Right lobe of liver (tissue), 6 donors: Measurements from ENCODE around the gene AP4M1. TPM values are rescaled to one million over a fixed set of nuclear protein-coding genes. Genes with fewer than 3 reads are reported as not detected.

Source experiments
- ATAC-seq, 4 donors: fragments of 200-7000 bp; cut with Tn5 transposase; one replicate each; pipeline ENCODE4 v1.9.1; 2020; ENCODE audit warnings: mild to moderate bottlenecking in 4 of 4, moderate library complexity in 4 of 4
- DNase-seq, 3 donors: peaks; one replicate each; pipeline ENCODE4 v3.0.0-alpha.2; 2020
- H3K27ac ChIP-seq, 3 donors: fragments of 200-600 bp; one replicate each; pipeline ENCODE4 v1.8.0; 2022
- H3K27me3 ChIP-seq, 2 donors: fragments of 200-600 bp; one replicate each; pipeline ENCODE4 v1.8.0; 2022
- H3K36me3 ChIP-seq, 4 donors: fragments of 200-600 bp; sonication (generic) in 1 of 4; one replicate each; pipeline versions ENCODE4 v1.5.1 to v1.8.0; 2017 to 2022; ENCODE audit warnings: control low read depth in 1 of 4
- H3K4me1 ChIP-seq, 4 donors: fragments of 200-600 bp; sonication (generic) in 1 of 4; one replicate each; pipeline versions ENCODE4 v1.5.1 to v1.8.0; 2017 to 2022; ENCODE audit warnings: control low read depth in 1 of 4
- H3K4me3 ChIP-seq, 3 donors: fragments of 200-600 bp; one replicate each; pipeline ENCODE4 v1.8.0; 2022
- H3K9me3 ChIP-seq, 4 donors: fragments of 200-600 bp; sonication (generic) in 1 of 4; one replicate each; pipeline versions ENCODE4 v1.5.1 to v1.8.0; 2017 to 2022; ENCODE audit warnings: control low read depth in 1 of 4
- POLR2A ChIP-seq: fragments of 450-650 bp; IDR thresholded peaks from one replicate; pipeline ENCODE4 v1.6.1; 2017; ENCODE audit warnings: antibody characterized with exemption, mild to moderate bottlenecking
- WGBS: methylation state at CpG from one replicate; pipeline ENCODE4 v1.1.6; 2018; ENCODE audit warnings: low coverage, low lambda C conversion rate; ENCODE audit not compliant: insufficient coverage; ENCODE audit errors: missing lambda C conversion rate; 5-methylcytosine and 5-hydroxymethylcytosine counted together
- intact Hi-C, 2 donors: fragments of 100-400 bp; cut with DNase I; formaldehyde crosslinking; loops; one replicate each; pipeline versions ENCODE4 v1.11.2 to v1.14.1; 2022
- total RNA-seq, 6 experiments: library from RNA; depleted of rRNA in 2 of 6; stranded (reverse); fragments of >200 nt in 2 of 6; fragmentation: NEBNext Ultra II Directional in 3 of 6; extraction: Animal tissue kit (Norgen Biotek cat#: 25700) in 3 of 6; gene quantifications; one replicate each; pipeline versions ENCODE4 v1.1.0 to v1.2.4, GENCODE V29; 2016 to 2023
- TF ChIP-seq, protein P1 (sequence below), 4 donors: fragments of 200-600 bp in 3 of 4; fragments of 450-650 bp in 1 of 4; IDR thresholded peaks; one replicate each; pipeline versions ENCODE4 v1.5.1 to v1.8.0; 2016 to 2022; ENCODE audit warnings: antibody characterized with exemption in 4 of 4, mild to moderate bottlenecking in 2 of 4
- donor health status: DM: no; HTN: yes; CAD: no.
- donor health status: DM: no; HTN: no; CAD: no.
- donor health status: DM: no; HTN: no; CAD: no.
- donor health status: DM: no; HTN: yes; CAD: no.
- donor health status: DM: no; HTN: yes; CAD: no.

AP4M1 gene
- total RNA-seq, 6 experiments from 2014 or later, result 2.7 to 7.3 (median 4.3) TPM

DNA sequence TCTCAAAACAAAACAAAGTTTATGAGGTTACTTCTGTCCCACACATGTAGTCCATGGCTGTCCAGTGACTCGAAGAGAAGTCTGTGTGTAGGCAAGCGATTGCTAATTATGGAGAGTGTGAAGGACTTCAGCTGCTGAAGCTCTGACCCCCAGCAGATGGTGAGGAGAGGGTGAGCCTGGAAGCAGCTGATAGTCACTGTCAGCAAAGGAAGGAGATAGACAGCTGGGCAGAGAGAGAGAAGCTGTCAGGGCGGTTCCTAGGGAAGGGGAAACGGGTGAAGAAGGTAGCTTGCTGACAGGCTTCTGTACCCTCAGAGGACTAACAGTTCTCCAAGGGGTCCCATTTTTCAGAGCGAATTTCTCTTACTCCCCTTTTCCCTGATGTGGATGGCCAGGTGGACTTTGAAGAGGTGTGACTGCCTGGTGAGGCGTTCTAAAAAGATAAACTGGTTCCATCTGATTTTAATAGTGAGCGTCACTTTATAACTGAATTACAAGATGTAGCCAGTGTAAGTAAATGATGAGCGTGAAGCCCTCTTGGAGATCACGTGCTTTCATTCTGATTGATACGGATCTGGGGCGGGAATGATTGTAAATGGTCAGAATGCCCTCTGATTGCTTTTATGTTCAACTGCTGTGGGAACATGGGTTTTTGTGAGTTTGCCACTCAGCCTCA is 39.8 kb upstream of the AP4M1 start:
- ATAC-seq, result no peak
- WGBS, result 87% methylated on average over 9 of the region's 11 CpGs
- H3K4me3 ChIP-seq, result no peak overlapping the region
- no peak overlapping the region for H3K27ac ChIP-seq
- peaks cover 0 to 21% (median 8%) of the 10 kb centered on the region in 4 donors for H3K4me1 ChIP-seq
- H3K9me3 ChIP-seq, result no peaks in the 10 kb centered on the region
- TF ChIP-seq POLR2A, result no peak
- TF ChIP-seq, protein P1, sequence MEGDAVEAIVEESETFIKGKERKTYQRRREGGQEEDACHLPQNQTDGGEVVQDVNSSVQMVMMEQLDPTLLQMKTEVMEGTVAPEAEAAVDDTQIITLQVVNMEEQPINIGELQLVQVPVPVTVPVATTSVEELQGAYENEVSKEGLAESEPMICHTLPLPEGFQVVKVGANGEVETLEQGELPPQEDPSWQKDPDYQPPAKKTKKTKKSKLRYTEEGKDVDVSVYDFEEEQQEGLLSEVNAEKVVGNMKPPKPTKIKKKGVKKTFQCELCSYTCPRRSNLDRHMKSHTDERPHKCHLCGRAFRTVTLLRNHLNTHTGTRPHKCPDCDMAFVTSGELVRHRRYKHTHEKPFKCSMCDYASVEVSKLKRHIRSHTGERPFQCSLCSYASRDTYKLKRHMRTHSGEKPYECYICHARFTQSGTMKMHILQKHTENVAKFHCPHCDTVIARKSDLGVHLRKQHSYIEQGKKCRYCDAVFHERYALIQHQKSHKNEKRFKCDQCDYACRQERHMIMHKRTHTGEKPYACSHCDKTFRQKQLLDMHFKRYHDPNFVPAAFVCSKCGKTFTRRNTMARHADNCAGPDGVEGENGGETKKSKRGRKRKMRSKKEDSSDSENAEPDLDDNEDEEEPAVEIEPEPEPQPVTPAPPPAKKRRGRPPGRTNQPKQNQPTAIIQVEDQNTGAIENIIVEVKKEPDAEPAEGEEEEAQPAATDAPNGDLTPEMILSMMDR (IDR thresholded peaks at IDR 0.05), result no peak
- H3K36me3 ChIP-seq, result peaks cover 0 to 48% (median 19%) of the 10 kb centered on the region in 4 donors
- H3K27me3 ChIP-seq, result no peaks in the 10 kb centered on the region
- intact Hi-C loops, result no loop called here
- DNase-seq, result no peak

DNA sequence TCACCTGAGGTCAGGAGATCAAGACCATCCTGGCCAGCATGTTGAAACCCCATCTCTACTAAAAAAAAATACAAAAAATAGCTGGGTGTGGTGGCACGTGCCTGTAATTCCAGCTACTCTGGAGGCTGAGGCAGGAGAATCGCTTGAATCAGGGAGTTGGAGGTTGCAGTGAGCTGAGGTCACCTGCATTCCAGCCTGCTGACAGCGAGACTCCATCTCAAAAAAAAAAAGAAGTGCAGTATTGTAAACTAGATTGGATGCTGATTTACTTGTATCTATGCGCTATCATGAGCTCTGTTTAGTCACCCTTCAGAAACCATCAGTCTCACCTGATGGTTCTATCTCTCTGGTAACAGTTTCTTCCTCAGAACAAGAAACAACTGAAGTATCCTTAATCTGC is 38.1 kb upstream of the AP4M1 start:
- H3K9me3 ChIP-seq, result no peaks in the 10 kb centered on the region
- no peak overlapping the region for H3K27ac ChIP-seq
- no peaks in the 10 kb centered on the region for H3K27me3 ChIP-seq
- DNase-seq, result no peak
- ATAC-seq, result no peak
- 97% methylated on average over 4 of the region's 4 CpGs for WGBS
- TF ChIP-seq POLR2A, result no peak
- TF ChIP-seq, protein P1 (IDR thresholded peaks at IDR 0.05), result no peak
- peaks cover 0 to 31% (median 14%) of the 10 kb centered on the region in 4 donors for H3K36me3 ChIP-seq
- intact Hi-C loops, result no loop called here
- no peak overlapping the region for H3K4me3 ChIP-seq
- H3K4me1 ChIP-seq, result peaks cover 0 to 25% (median 10%) of the 10 kb centered on the region in 4 donors

DNA sequence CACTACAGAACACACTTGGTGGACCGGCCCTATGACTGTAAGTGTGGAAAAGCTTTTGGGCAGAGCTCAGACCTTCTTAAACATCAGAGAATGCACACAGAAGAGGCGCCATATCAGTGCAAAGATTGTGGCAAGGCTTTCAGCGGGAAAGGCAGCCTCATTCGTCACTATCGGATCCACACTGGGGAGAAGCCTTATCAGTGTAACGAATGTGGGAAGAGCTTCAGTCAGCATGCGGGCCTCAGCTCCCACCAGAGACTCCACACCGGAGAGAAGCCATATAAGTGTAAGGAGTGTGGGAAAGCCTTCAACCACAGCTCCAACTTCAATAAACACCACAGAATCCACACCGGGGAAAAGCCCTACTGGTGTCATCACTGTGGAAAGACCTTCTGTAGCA is 37.3 kb upstream of the AP4M1 start:
- Histone ChIP-seq H3K4me1 (peaks cover 0 to 25% (median 10%) of the 10 kb centered on the region in 4 donors), H3K27ac (peak overlapping the region in 1 of 3 donors; percentile 89), H3K4me3 (no peak overlapping the region), H3K9me3 (no peaks in the 10 kb centered on the region), H3K36me3 (peaks cover 0 to 27% (median 12%) of the 10 kb centered on the region in 4 donors), H3K27me3 (no peaks in the 10 kb centered on the region)
- 100% methylated on average over 4 of the region's 9 CpGs for WGBS
- TF ChIP-seq, protein P1 (IDR thresholded peaks at IDR 0.05), result no peak
- TF ChIP-seq POLR2A, result no peak
- ATAC-seq (no peak), DNase-seq (no peak)
- intact Hi-C loops, result no loop called here

DNA sequence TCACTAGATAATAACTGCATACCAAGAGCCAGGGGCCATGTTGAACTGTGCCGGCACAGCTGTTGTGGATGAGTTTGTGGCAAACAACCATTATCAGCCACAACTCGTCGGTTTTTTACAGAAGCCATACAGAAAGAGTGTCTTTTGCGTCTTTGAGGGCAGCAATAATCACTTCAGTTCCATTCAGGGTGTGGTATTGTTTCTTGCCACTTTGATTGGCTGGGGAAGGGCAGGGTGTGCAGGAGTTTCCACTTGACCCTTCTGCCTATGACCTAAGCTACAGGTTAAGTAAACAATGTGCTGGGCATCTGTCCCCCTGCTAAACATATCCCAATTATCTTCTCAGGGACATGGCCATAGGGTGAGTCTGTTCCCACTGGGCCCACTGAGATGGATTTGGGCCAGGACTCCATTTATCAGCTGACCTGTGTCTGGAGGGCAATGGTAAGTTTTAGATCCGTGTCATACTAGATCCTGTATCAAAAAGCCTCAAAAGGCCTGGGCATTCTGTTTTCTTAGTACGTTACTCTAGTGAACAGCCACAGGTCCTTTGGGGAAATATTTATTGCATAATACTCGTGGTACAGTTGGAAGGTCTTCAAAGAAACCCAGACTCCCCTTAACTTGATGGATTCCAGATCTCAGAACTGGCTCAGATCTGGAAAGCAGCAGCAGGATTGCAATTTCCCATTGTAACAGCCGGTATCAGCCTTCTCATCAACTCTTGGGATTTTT is 35.8 kb upstream of the AP4M1 start:
- Histone ChIP-seq H3K4me1 (peaks cover 0 to 25% (median 10%) of the 10 kb centered on the region in 4 donors), H3K27ac (peak overlapping the region; percentile 29 to 89 (median 74)), H3K36me3 (peaks cover 0 to 24% (median 13%) of the 10 kb centered on the region in 4 donors), H3K9me3 (peaks cover 0 to 4% (median under 1%) of the 10 kb centered on the region in 4 donors), H3K27me3 (no peaks in the 10 kb centered on the region), H3K4me3 (peak overlapping the region in 1 of 3 donors; percentile 24)
- WGBS, result 11% methylated on average over 7 of the region's 8 CpGs
- ATAC-seq, result peak; percentile 92 to 96 (median 96)
- peak in 2 of 3 donors; percentile 77 to 87 for DNase-seq
- TF ChIP-seq, protein P1 (IDR thresholded peaks at IDR 0.05), result no peak
- no peak for TF ChIP-seq POLR2A
- intact Hi-C loops, result no loop called here
